RWPE2 (cell line): Measurements from ENCODE around the gene LRRC8C.

Experiments
- ATAC-seq: fragments of 200-7000 bp; cut with Tn5 transposase; 3 replicates; pipeline ENCODE4 v1.9.1; 2021; ENCODE audit warnings: low read depth
- DNase-seq: peaks from one replicate; pipeline ENCODE4 v3.0.0-alpha.2; 2020; ENCODE audit warnings: low spot score
- H3K27ac ChIP-seq: fragments of 450-650 bp; 2 replicates; pipeline ENCODE4 v1.5.1; 2017; ENCODE audit warnings: mild to moderate bottlenecking; ENCODE audit not compliant: poor library complexity, severe bottlenecking
- H3K27me3 ChIP-seq: fragments of 250-450 bp; sonication (Bioruptor Pico); 2 replicates; pipeline ENCODE4 v1.5.1; 2021; ENCODE audit warnings: mild to moderate bottlenecking, moderate library complexity; ENCODE audit not compliant: insufficient read depth, poor library complexity, severe bottlenecking
- H3K36me3 ChIP-seq: fragments of 250-450 bp; sonication (Bioruptor Pico); 2 replicates; pipeline ENCODE4 v1.5.1; 2020; ENCODE audit warnings: low read depth, mild to moderate bottlenecking, moderate library complexity
- H3K4me1 ChIP-seq: fragments of 250-450 bp; sonication (Bioruptor Pico); 2 replicates; pipeline ENCODE4 v1.5.1; 2021; ENCODE audit warnings: mild to moderate bottlenecking, moderate library complexity; ENCODE audit not compliant: insufficient read depth, poor library complexity, severe bottlenecking
- H3K4me3 ChIP-seq: fragments of 250-450 bp; sonication (Bioruptor Pico); 2 replicates; pipeline ENCODE4 v1.5.1; 2021; ENCODE audit warnings: mild to moderate bottlenecking, moderate library complexity; ENCODE audit not compliant: severe bottlenecking
- H3K9me3 ChIP-seq: fragments of 250-450 bp; sonication (Bioruptor Pico); 2 replicates; pipeline ENCODE4 v1.5.1; 2021; ENCODE audit warnings: mild to moderate bottlenecking, moderate library complexity; ENCODE audit not compliant: severe bottlenecking
- CTCF ChIP-seq: fragments of 450-650 bp; IDR thresholded peaks from one replicate; pipeline ENCODE4 v1.5.1; 2017; ENCODE audit warnings: mild to moderate bottlenecking, moderate library complexity; ENCODE audit not compliant: poor library complexity, severe bottlenecking

The LRRC8C gene

GRCh38 chr1:89758156-89758555 is 125.2 kb downstream of the LRRC8C start:
- no peak for DNase-seq
- H3K9me3 ChIP-seq, result no peaks in the 10 kb centered on the region
- ATAC-seq, result no peak
- H3K4me1 ChIP-seq, result no peaks in the 10 kb centered on the region
- H3K36me3 ChIP-seq, result no peaks in the 10 kb centered on the region
- no peak for TF ChIP-seq CTCF
- no peak overlapping the region for H3K27ac ChIP-seq
- no peaks in the 10 kb centered on the region for H3K27me3 ChIP-seq
- no peak overlapping the region for H3K4me3 ChIP-seq

- DNase-seq, result no peak
- Histone ChIP-seq H3K4me3 (no peak overlapping the region), H3K36me3 (no peaks in the 10 kb centered on the region), H3K27ac (no peak overlapping the region), H3K4me1 (no peaks in the 10 kb centered on the region), H3K9me3 (no peaks in the 10 kb centered on the region), H3K27me3 (no peaks in the 10 kb centered on the region)
- ATAC-seq, result no peak
- TF ChIP-seq CTCF, result no peak
Observed at GRCh38 chr1:89759036-89759435, 126.1 kb downstream of the LRRC8C start.

GRCh38 chr1:89760496-89760895 is 127.6 kb downstream of the LRRC8C start:
- no peaks in the 10 kb centered on the region for H3K4me1 ChIP-seq
- ATAC-seq (no peak), DNase-seq (no peak)
- H3K36me3 ChIP-seq, result no peaks in the 10 kb centered on the region
- no peak for TF ChIP-seq CTCF
- H3K27ac ChIP-seq, result no peak overlapping the region
- H3K9me3 ChIP-seq, result no peaks in the 10 kb centered on the region
- H3K4me3 ChIP-seq, result no peak overlapping the region
- no peaks in the 10 kb centered on the region for H3K27me3 ChIP-seq

GRCh38 chr1:89761338-89761737 is 128.4 kb downstream of the LRRC8C start:
- Histone ChIP-seq H3K4me1 (no peaks in the 10 kb centered on the region), H3K36me3 (no peaks in the 10 kb centered on the region), H3K9me3 (no peaks in the 10 kb centered on the region), H3K27me3 (no peaks in the 10 kb centered on the region), H3K4me3 (no peak overlapping the region), H3K27ac (no peak overlapping the region)
- DNase-seq (no peak), ATAC-seq (no peak)
- no peak for TF ChIP-seq CTCF

- Histone ChIP-seq H3K27ac (no peak overlapping the region), H3K27me3 (no peaks in the 10 kb centered on the region), H3K36me3 (no peaks in the 10 kb centered on the region), H3K4me3 (no peak overlapping the region), H3K4me1 (no peaks in the 10 kb centered on the region), H3K9me3 (no peaks in the 10 kb centered on the region)
- DNase-seq (no peak), ATAC-seq (no peak)
- TF ChIP-seq CTCF, result no peak
Observed at GRCh38 chr1:89761901-89762300, 129.0 kb downstream of the LRRC8C start.
